K562 (cell line): Measurements from ENCODE around the gene MAP3K14. TPM values are rescaled to one million over a fixed set of nuclear protein-coding genes. Genes with fewer than 3 reads are reported as not detected.

Experiments
- ATAC-seq: fragments of 200-7000 bp; cut with Tn5 transposase; 3 replicates; pipeline ENCODE4 v1.9.1; 2020; ENCODE audit warnings: moderate library complexity
- BruUV-seq: library from RNA; stranded (reverse); fragments of 400-500 nt; replicated peaks from 2 replicates; lab custom pipeline; 2021; lab: Mats Ljungman, UMichigan
- CTCF ChIA-PET: fragments of 300-600 bp; formaldehyde crosslinking; extraction: SDS; loops from one replicate; lab custom pipeline; 2021; ENCODE audit warnings: low intra/inter-chr PET ratio; lab: Yijun Ruan, JAX
- POLR2A ChIA-PET: fragments of 300-600, 350-650 bp; sonication (Branson Sonifier 250); formaldehyde crosslinking; extraction: SDS; loops from one replicate; lab custom pipeline; 2021; ENCODE audit warnings: antibody characterized with exemption, inconsistent platforms; lab: Yijun Ruan, JAX
- DNase-seq, 4 experiments: peaks; one replicate each; pipeline versions ENCODE4 v3.0.0 to v3.0.0-alpha.2; 2011 to 2018; ENCODE audit warnings: low spot score in 3 of 4, mixed read lengths in 3 of 4; ENCODE audit errors: extremely low read depth in 1 of 4
- FAIRE-seq: peaks from 2 replicates; lab custom pipeline; 2011; peaks lifted over from hg19 to GRCh38; lab: Jason Lieb, UNC
- H2AFZ ChIP-seq: 2 replicates; pipeline ENCODE4 v1.6.0; 2011; ENCODE audit warnings: low read depth, low read length, control low read depth, inconsistent platforms
- H3K27ac ChIP-seq: fragments of 200-600 bp; 3 replicates; pipeline ENCODE4 v1.8.0; 2011; ENCODE audit warnings: low read depth, mild to moderate bottlenecking, control low read depth, inconsistent platforms, low read length, moderate library complexity, mixed read lengths; ENCODE audit errors: extremely low read depth
- H3K27me3 ChIP-seq, 2 experiments: fragments of 300-600 bp in 1 of 2; 2 replicates in 1 of 2; 3 replicates in 1 of 2; pipeline versions ENCODE4 v1.6.0 to v1.8.0; 2011; ENCODE audit warnings: inconsistent platforms in 2 of 2, low read length in 2 of 2, mild to moderate bottlenecking in 1 of 2, mixed read lengths in 1 of 2, moderate library complexity in 1 of 2; ENCODE audit not compliant: control insufficient read depth in 2 of 2, insufficient read depth in 2 of 2
- H3K36me3 ChIP-seq: fragments of 300-600 bp; 3 replicates; pipeline ENCODE4 v1.8.0; 2011; ENCODE audit warnings: mild to moderate bottlenecking, low read length, inconsistent platforms; ENCODE audit not compliant: control insufficient read depth, insufficient read depth
- H3K4me1 ChIP-seq, 2 experiments: fragments of 200-600 bp in 1 of 2; replicated peaks in 1 of 2; 2 replicates in 1 of 2; 3 replicates in 1 of 2; pipeline versions ENCODE4 v1.5.1 to v1.8.0; 2011; ENCODE audit warnings: inconsistent platforms in 2 of 2, low read length in 2 of 2, mild to moderate bottlenecking in 1 of 2, mixed read lengths in 1 of 2, moderate library complexity in 1 of 2; ENCODE audit not compliant: control insufficient read depth in 2 of 2, insufficient read depth in 2 of 2
- H3K4me2 ChIP-seq: 2 replicates; pipeline ENCODE4 v1.6.1; 2011; ENCODE audit warnings: low read length, control low read depth, inconsistent platforms, mixed read lengths; ENCODE audit not compliant: insufficient read depth
- H3K4me3 ChIP-seq: fragments of 200-600 bp; sonication (generic), shearing (Covaris generic); 2 replicates; pipeline ENCODE4 v1.5.1; 2016; ENCODE audit warnings: control low read depth, inconsistent platforms
- H3K79me2 ChIP-seq: fragments of 200-600 bp; 3 replicates; pipeline ENCODE4 v1.8.0; 2011; ENCODE audit warnings: low read length, inconsistent platforms; ENCODE audit not compliant: control insufficient read depth, insufficient read depth
- H3K9ac ChIP-seq, 2 experiments: 2 replicates each; pipeline versions ENCODE4 v1.6.0 to v1.6.1; 2011; ENCODE audit warnings: low read depth in 2 of 2, low read length in 2 of 2, control low read depth in 1 of 2, inconsistent platforms in 1 of 2, mild to moderate bottlenecking in 1 of 2, mixed read lengths in 1 of 2; ENCODE audit not compliant: insufficient read depth in 1 of 2
- H3K9me1 ChIP-seq: one replicate; pipeline ENCODE4 v1.6.0; 2011; ENCODE audit warnings: inconsistent platforms, mild to moderate bottlenecking, low read length, moderate library complexity; ENCODE audit not compliant: control insufficient read depth, insufficient read depth
- H3K9me3 ChIP-seq: replicated peaks from 2 replicates; pipeline ENCODE4 v1.5.1; 2011; ENCODE audit warnings: low read depth, low read length, inconsistent platforms; ENCODE audit not compliant: control insufficient read depth, insufficient read depth
- H4K20me1 ChIP-seq: replicated peaks from 2 replicates; pipeline ENCODE4 v1.6.1; 2011; ENCODE audit warnings: low read length, inconsistent platforms, mixed read lengths; ENCODE audit not compliant: control insufficient read depth, insufficient read depth
- BHLHE40 ChIP-seq: IDR thresholded peaks from 2 replicates; pipeline ENCODE4 v1.6.1; 2011; ENCODE audit warnings: low read length, improper control_type of control experiment
- CBFA2T2 ChIP-seq: fragments of 450-650 bp; conservative IDR thresholded peaks from 2 replicates; pipeline ENCODE4 v1.6.1; 2017; ENCODE audit warnings: mild to moderate bottlenecking
- DDX20 ChIP-seq: fragments of 450-650 bp; IDR thresholded peaks from 2 replicates; pipeline ENCODE4 v1.6.1; 2016; ENCODE audit warnings: missing genetic modification characterization, low read depth, mild to moderate bottlenecking, missing compliant biosample characterization, moderate library complexity
- E2F3 ChIP-seq: fragments of 250-450 bp; sonication (Bioruptor Pico); IDR thresholded peaks from 2 replicates; pipeline ENCODE4 v1.4.0; 2020; ENCODE audit warnings: mild to moderate bottlenecking
- ELK3 ChIP-seq: fragments of 450-650 bp; formaldehyde crosslinking; IDR thresholded peaks from 2 replicates; pipeline ENCODE4 v1.4.0; 2020; ENCODE audit warnings: mild to moderate bottlenecking
- EZH2 ChIP-seq: IDR thresholded peaks from 2 replicates; pipeline ENCODE4 v1.6.1; 2012; ENCODE audit warnings: low read depth, mild to moderate bottlenecking, inconsistent platforms, low read length, borderline replicate concordance
- HBP1 ChIP-seq: fragments of 450-650 bp; formaldehyde crosslinking; IDR thresholded peaks from 2 replicates; pipeline ENCODE4 v1.4.0; 2022; ENCODE audit warnings: missing genetic modification characterization
- KLF6 ChIP-seq: fragments of 250-450 bp; sonication (Bioruptor Pico); IDR thresholded peaks from 2 replicates; pipeline ENCODE4 v1.4.0; 2020; ENCODE audit warnings: mild to moderate bottlenecking, moderate library complexity, borderline replicate concordance
- MYC ChIP-seq, 2 experiments: fragments of 250-450 bp in 1 of 2; sonication (Bioruptor Pico) in 1 of 2; IDR thresholded peaks; 2 replicates each; pipeline versions ENCODE4 v1.5.1 to v1.6.1; 2012 to 2021; ENCODE audit warnings: low read depth in 2 of 2, borderline replicate concordance in 1 of 2, improper control_type of control experiment in 1 of 2, low read length in 1 of 2, mild to moderate bottlenecking in 1 of 2, moderate library complexity in 1 of 2
- NELFE ChIP-seq: IDR thresholded peaks from 2 replicates; pipeline ENCODE4 v1.6.1; 2011; ENCODE audit warnings: mild to moderate bottlenecking; ENCODE audit not compliant: insufficient read depth, insufficient read length
- NFE2 ChIP-seq: IDR thresholded peaks from 2 replicates; pipeline ENCODE4 v1.6.1; 2014; ENCODE audit warnings: antibody characterized with exemption, low read depth
- NONO ChIP-seq, 2 experiments: fragments of 200-400 bp in 1 of 2; fragments of 450-650 bp in 1 of 2; formaldehyde crosslinking in 1 of 2; IDR thresholded peaks; 2 replicates each; pipeline ENCODE4 v1.6.1; 2017; ENCODE audit warnings: low read depth in 2 of 2, mild to moderate bottlenecking in 2 of 2, moderate library complexity in 2 of 2, low read length in 1 of 2
- PCBP1 ChIP-seq: fragments of 200-400 bp; formaldehyde crosslinking; IDR thresholded peaks from 2 replicates; pipeline ENCODE4 v1.6.1; 2018; ENCODE audit warnings: mild to moderate bottlenecking, low read depth, low read length; ENCODE audit not compliant: poor library complexity, severe bottlenecking
- USF2 ChIP-seq: sonication (generic); formaldehyde crosslinking; IDR thresholded peaks from 2 replicates; pipeline ENCODE4 v1.5.0; 2020; ENCODE audit warnings: missing genetic modification reagents
- ZBTB34 ChIP-seq: fragments of 250-450 bp; sonication (Bioruptor Pico); IDR thresholded peaks from 2 replicates; pipeline ENCODE4 v1.8.0; 2021; ENCODE audit warnings: mild to moderate bottlenecking, moderate library complexity
- ZEB2 ChIP-seq: fragments of 450-650 bp; IDR thresholded peaks from 2 replicates; pipeline ENCODE4 v1.6.1; 2016
- ZNF12 ChIP-seq: sonication (generic); formaldehyde crosslinking; IDR thresholded peaks from 2 replicates; pipeline ENCODE4 v1.4.0; 2020; ENCODE audit warnings: mild to moderate bottlenecking, missing genetic modification reagents
- ZNF184 ChIP-seq: sonication (generic); formaldehyde crosslinking; IDR thresholded peaks from 2 replicates; pipeline ENCODE4 v1.5.0; 2020; ENCODE audit warnings: missing genetic modification reagents
- WGBS: fragments of 100-300 bp; shearing (Covaris generic); methylation state at CpG from one replicate; pipeline ENCODE4 v1.1.6; 2016; ENCODE audit warnings: low coverage, mixed read lengths; ENCODE audit not compliant: insufficient coverage; ENCODE audit errors: missing lambda C conversion rate; 5-methylcytosine and 5-hydroxymethylcytosine counted together
- in situ Hi-C: fragments of 300-500 bp; cut with MboI; formaldehyde crosslinking; loops from 4 replicates; pipeline ENCODE4 v1.15.0; 2018; ENCODE audit warnings: inconsistent platforms, mixed read lengths
- intact Hi-C: fragments of 100-400 bp; cut with micrococcal nuclease; formaldehyde crosslinking; loops from 2 replicates; pipeline ENCODE4 v1.14.2; 2022
- polyA plus RNA-seq, 8 experiments: library from polyadenylated mRNA; depleted of rRNA in 4 of 8; stranded (reverse) in 5 of 8; unstranded in 3 of 8; fragments of >200 nt; fragmentation: Nextera tagmentation in 2 of 8; fragmentation: Illumina TruSeq in 1 of 8; extraction: Ambion mirVana in 2 of 8; extraction: Trizol in 1 of 8; gene quantifications; 2 replicates each; pipeline versions ENCODE4 v1.2.1 to v1.2.3, GENCODE V29; 2011 to 2014; ENCODE audit warnings: inconsistent platforms in 1 of 8, missing spikeins in 1 of 8
- total RNA-seq, 7 experiments: library from RNA; depleted of rRNA in 6 of 7; stranded (reverse); fragments of >200 nt in 6 of 7; fragmentation: Illumina TruSeq in 2 of 7; extraction: Trizol in 2 of 7; gene quantifications; 2 replicates each; pipeline versions ENCODE4 v1.2.1 to v1.2.3, GENCODE V29; 2011 to 2021; ENCODE audit warnings: low replicate concordance in 1 of 7

The MAP3K14 gene
- total and polyA plus RNA-seq, 9 of the 15 experiments (the other 6 are each of a cell fraction or from before 2014, with no cell fraction given): 0.45 to 8.7 (median 3.2) TPM

- no peak for FAIRE-seq
- WGBS: 59% methylated on average over 12 of the region's 13 CpGs
- peak overlapping the region in 1 of 2 experiments; percentile 11; a peak in 1 of 4 replicates for H3K9ac ChIP-seq
- H2AFZ ChIP-seq: no peak overlapping the region
- no peaks in the 10 kb centered on the region for H3K9me3 ChIP-seq
- POLR2A ChIA-PET: interaction anchor here (0.7 to 1.4 kb wide), 3 partner anchors 10 to 26 kb away, joined by 3 to 6 read pairs (median 3); no protein-coding TSS in a partner anchor
- no peak overlapping the region for H3K27ac ChIP-seq
- H3K36me3 ChIP-seq: no peaks in the 10 kb centered on the region
- no peaks in the 10 kb centered on the region for H3K9me1 ChIP-seq
- no peaks in the 10 kb centered on the region for H3K27me3 ChIP-seq
- H3K4me2 ChIP-seq: no peak overlapping the region
- peaks cover 32 to 42% of the 10 kb centered on the region in 2 experiments for H3K4me1 ChIP-seq
- no peak for ATAC-seq
- H4K20me1 ChIP-seq: no peaks in the 10 kb centered on the region
- in situ Hi-C loops (no loop called here), intact Hi-C loops (no loop called here)
- DNase-seq: no peak
- no TSS peak for BruUV-seq
- no peak overlapping the region for H3K4me3 ChIP-seq
- no peaks in the 10 kb centered on the region for H3K79me2 ChIP-seq
- CTCF ChIA-PET: no interaction called here
- no peak for TF ChIP-seq NONO (IDR thresholded peaks at IDR 0.05; ENCODE audit: low read depth in 2 of 2, low read length in 1 of 2)
- TF ChIP-seq BHLHE40: no peak
- TF ChIP-seq USF2 (CRISPR knock-in tag): no peak
- no peak for TF ChIP-seq CBFA2T2
- TF ChIP-seq ELK3 (CRISPR knock-in tag): no peak
- no peak for TF ChIP-seq PCBP1
- no peak for TF ChIP-seq ZEB2
- no peak for TF ChIP-seq ZNF184 (CRISPR knock-in tag)
- no peak for TF ChIP-seq E2F3
- no peak for TF ChIP-seq MYC (IDR thresholded peaks at IDR 0.05; ENCODE audit: low read depth, low read length)
- no peak for TF ChIP-seq MYC (CRISPR knock-in tag; IDR thresholded peaks at IDR 0.05; ENCODE audit: borderline replicate concordance, low read depth)
- TF ChIP-seq DDX20 (tag): no peak
- TF ChIP-seq EZH2: no peak
- no peak for TF ChIP-seq KLF6
- TF ChIP-seq ZNF12 (CRISPR knock-in tag): no peak
- TF ChIP-seq ZBTB34 (CRISPR knock-in tag): no peak
- no peak for TF ChIP-seq NFE2
- no peak for TF ChIP-seq HBP1
- TF ChIP-seq NELFE: no peak
Measured at GRCh38 chr17:45346216-45347015, 29.6 kb upstream of the MAP3K14 start.
